Measurements from ENCODE around the gene CSRNP3.

CSRNP3 gene

GRCh38 chr2:165471349-165471950 lies 2.0 kb downstream of the CSRNP3 start:
- no peak for DNase-seq (ENCODE audit: low spot score)

GRCh38 chr2:165472922-165473321 lies 3.4 kb downstream of the CSRNP3 start:
- no peak for DNase-seq (ENCODE audit: low spot score)

- no peak for DNase-seq (ENCODE audit: low spot score)
Observed at GRCh38 chr2:165474619-165475276, 5.2 kb downstream of the CSRNP3 start.

- DNase-seq (ENCODE audit: low spot score), result no peak
Observed at GRCh38 chr2:165475277-165476004, 5.9 kb downstream of the CSRNP3 start.

- DNase-seq (ENCODE audit: low spot score), result no peak
Observed at GRCh38 chr2:165479856-165480255, 10.4 kb downstream of the CSRNP3 start.

GRCh38 chr2:165494573-165494972 lies 25.1 kb downstream of the CSRNP3 start:
- DNase-seq (ENCODE audit: low spot score), result no peak

GRCh38 chr2:165497659-165498317 lies 28.3 kb downstream of the CSRNP3 start:
- no peak for DNase-seq (ENCODE audit: low spot score)

- DNase-seq (ENCODE audit: low spot score), result no peak
Observed at GRCh38 chr2:165499131-165499530, 29.6 kb downstream of the CSRNP3 start.

- no peak for DNase-seq (ENCODE audit: low spot score)
Observed at GRCh38 chr2:165500001-165500400, 30.5 kb downstream of the CSRNP3 start.

- no peak for DNase-seq (ENCODE audit: low spot score)
Observed at GRCh38 chr2:165500816-165501215, 31.3 kb downstream of the CSRNP3 start.

- DNase-seq (ENCODE audit: low spot score), result no peak
Observed at GRCh38 chr2:165505514-165505913, 36.0 kb downstream of the CSRNP3 start.

GRCh38 chr2:165508927-165509326 lies 39.4 kb downstream of the CSRNP3 start:
- no peak for DNase-seq (ENCODE audit: low spot score)

- no peak for DNase-seq (ENCODE audit: low spot score)
Observed at GRCh38 chr2:165513479-165513878, 44.0 kb downstream of the CSRNP3 start.

- DNase-seq (ENCODE audit: low spot score), result no peak
Observed at GRCh38 chr2:165518611-165519010, 49.1 kb downstream of the CSRNP3 start.

- DNase-seq (ENCODE audit: low spot score), result no peak
Observed at GRCh38 chr2:165522719-165523118, 53.2 kb downstream of the CSRNP3 start.

- DNase-seq (ENCODE audit: low spot score), result no peak
Observed at GRCh38 chr2:165524720-165525119, 55.2 kb downstream of the CSRNP3 start.

- DNase-seq (ENCODE audit: low spot score), result no peak
Observed at GRCh38 chr2:165528691-165529090, 59.2 kb downstream of the CSRNP3 start.

- no peak for DNase-seq (ENCODE audit: low spot score)
Observed at GRCh38 chr2:165529130-165529529, 59.6 kb downstream of the CSRNP3 start.

GRCh38 chr2:165533331-165533730 lies 63.8 kb downstream of the CSRNP3 start:
- DNase-seq (ENCODE audit: low spot score), result no peak

- no peak for DNase-seq (ENCODE audit: low spot score)
Observed at GRCh38 chr2:165535471-165535870, 66.0 kb downstream of the CSRNP3 start.

- DNase-seq (ENCODE audit: low spot score), result no peak
Observed at GRCh38 chr2:165536851-165537499, 67.5 kb downstream of the CSRNP3 start.

- no peak for DNase-seq (ENCODE audit: low spot score)
Observed at GRCh38 chr2:165539985-165540384, 70.5 kb downstream of the CSRNP3 start.
